Measurements from ENCODE around the gene ATRNL1.
"Not testable (repeated sequence)": the region's sequence is repeated elsewhere in the genome, so short reads cannot be mapped to it uniquely, and the experiment has no call there.

The ATRNL1 gene

GRCh38 chr10:115157357-115157756, 64.2 kb downstream of the ATRNL1 start:
- H3K27me3 ChIP-seq (ENCODE audit: control insufficient read depth, insufficient read depth, low read length): no peaks in the 10 kb centered on the region
- H3K9me3 ChIP-seq (ENCODE audit: control insufficient read depth, low read depth, low read length): no peaks in the 10 kb centered on the region
- no peak overlapping the region for H3K9ac ChIP-seq (ENCODE audit: low read length)
- H3K36me3 ChIP-seq (ENCODE audit: control insufficient read depth, low read depth, low read length): no peaks in the 10 kb centered on the region
- H3K27ac ChIP-seq (ENCODE audit: low read length): no peak overlapping the region
- H3K4me3 ChIP-seq (ENCODE audit: low read length): no peak overlapping the region
- H3K4me1 ChIP-seq (ENCODE audit: control insufficient read depth, low read depth, low read length): no peaks in the 10 kb centered on the region

- Histone ChIP-seq H3K27ac (ENCODE audit: low read length) (no peak overlapping the region), H3K9me3 (ENCODE audit: control insufficient read depth, low read depth, low read length) (no peaks in the 10 kb centered on the region), H3K4me1 (ENCODE audit: control insufficient read depth, low read depth, low read length) (no peaks in the 10 kb centered on the region), H3K27me3 (ENCODE audit: control insufficient read depth, insufficient read depth, low read length) (no peaks in the 10 kb centered on the region), H3K36me3 (ENCODE audit: control insufficient read depth, low read depth, low read length) (no peaks in the 10 kb centered on the region), H3K4me3 (ENCODE audit: low read length) (no peak overlapping the region), H3K9ac (ENCODE audit: low read length) (no peak overlapping the region)
These were observed 70.0 kb downstream of the ATRNL1 start for GRCh38 chr10:115163129-115163528.

- Histone ChIP-seq H3K27me3 (ENCODE audit: control insufficient read depth, insufficient read depth, low read length) (no peaks in the 10 kb centered on the region), H3K9me3 (ENCODE audit: control insufficient read depth, low read depth, low read length) (no peaks in the 10 kb centered on the region), H3K9ac (ENCODE audit: low read length) (no peak overlapping the region), H3K36me3 (ENCODE audit: control insufficient read depth, low read depth, low read length) (no peaks in the 10 kb centered on the region), H3K4me1 (ENCODE audit: control insufficient read depth, low read depth, low read length) (no peaks in the 10 kb centered on the region), H3K27ac (ENCODE audit: low read length) (no peak overlapping the region), H3K4me3 (ENCODE audit: low read length) (no peak overlapping the region)
These were observed 71.1 kb downstream of the ATRNL1 start for GRCh38 chr10:115164220-115164619.

GRCh38 chr10:115167751-115168150, 74.6 kb downstream of the ATRNL1 start:
- H3K27me3 ChIP-seq (ENCODE audit: control insufficient read depth, insufficient read depth, low read length): no peaks in the 10 kb centered on the region
- no peaks in the 10 kb centered on the region for H3K36me3 ChIP-seq (ENCODE audit: control insufficient read depth, low read depth, low read length)
- no peak overlapping the region for H3K27ac ChIP-seq (ENCODE audit: low read length)
- H3K4me1 ChIP-seq (ENCODE audit: control insufficient read depth, low read depth, low read length): no peaks in the 10 kb centered on the region
- no peak overlapping the region for H3K4me3 ChIP-seq (ENCODE audit: low read length)
- H3K9ac ChIP-seq (ENCODE audit: low read length): no peak overlapping the region
- no peaks in the 10 kb centered on the region for H3K9me3 ChIP-seq (ENCODE audit: control insufficient read depth, low read depth, low read length)

GRCh38 chr10:115171392-115171960, 78.3 kb downstream of the ATRNL1 start:
- no peak overlapping the region for H3K27ac ChIP-seq (ENCODE audit: low read length)
- no peaks in the 10 kb centered on the region for H3K27me3 ChIP-seq (ENCODE audit: control insufficient read depth, insufficient read depth, low read length)
- H3K9ac ChIP-seq (ENCODE audit: low read length): no peak overlapping the region

GRCh38 chr10:115173915-115174443, 80.8 kb downstream of the ATRNL1 start:
- H3K27me3 ChIP-seq (ENCODE audit: control insufficient read depth, insufficient read depth, low read length): no peaks in the 10 kb centered on the region
- no peaks in the 10 kb centered on the region for H3K4me1 ChIP-seq (ENCODE audit: control insufficient read depth, low read depth, low read length)
- no peak overlapping the region for H3K27ac ChIP-seq (ENCODE audit: low read length)
- H3K36me3 ChIP-seq (ENCODE audit: control insufficient read depth, low read depth, low read length): no peaks in the 10 kb centered on the region
- H3K9me3 ChIP-seq (ENCODE audit: control insufficient read depth, low read depth, low read length): no peaks in the 10 kb centered on the region
- H3K4me3 ChIP-seq (ENCODE audit: low read length): no peak overlapping the region
- H3K9ac ChIP-seq (ENCODE audit: low read length): no peak overlapping the region

More at GRCh38 chr10:115171392-115171960, 78.3 kb downstream of the ATRNL1 start:
- H3K9me3 ChIP-seq (ENCODE audit: control insufficient read depth, low read depth, low read length): no peaks in the 10 kb centered on the region
- H3K4me1 ChIP-seq (ENCODE audit: control insufficient read depth, low read depth, low read length): no peaks in the 10 kb centered on the region
- H3K4me3 ChIP-seq (ENCODE audit: low read length): no peak overlapping the region
- H3K36me3 ChIP-seq (ENCODE audit: control insufficient read depth, low read depth, low read length): no peaks in the 10 kb centered on the region

GRCh38 chr10:115207276-115207675, 114.1 kb downstream of the ATRNL1 start:
- H3K27me3 ChIP-seq (ENCODE audit: control insufficient read depth, insufficient read depth, low read length); H3K27ac ChIP-seq (ENCODE audit: low read length); H3K9ac ChIP-seq (ENCODE audit: low read length); H3K4me3 ChIP-seq (ENCODE audit: low read length); H3K9me3 ChIP-seq (ENCODE audit: control insufficient read depth, low read depth, low read length); H3K4me1 ChIP-seq (ENCODE audit: control insufficient read depth, low read depth, low read length); H3K36me3 ChIP-seq (ENCODE audit: control insufficient read depth, low read depth, low read length): not testable (repeated sequence)

GRCh38 chr10:115209133-115209532, 116.0 kb downstream of the ATRNL1 start:
- Histone ChIP-seq H3K4me3 (ENCODE audit: low read length) (no peak overlapping the region), H3K27ac (ENCODE audit: low read length) (no peak overlapping the region), H3K27me3 (ENCODE audit: control insufficient read depth, insufficient read depth, low read length) (no peaks in the 10 kb centered on the region), H3K36me3 (ENCODE audit: control insufficient read depth, low read depth, low read length) (no peaks in the 10 kb centered on the region), H3K9ac (ENCODE audit: low read length) (no peak overlapping the region), H3K4me1 (ENCODE audit: control insufficient read depth, low read depth, low read length) (no peaks in the 10 kb centered on the region), H3K9me3 (ENCODE audit: control insufficient read depth, low read depth, low read length) (no peaks in the 10 kb centered on the region)

- Histone ChIP-seq H3K27me3 (ENCODE audit: control insufficient read depth, insufficient read depth, low read length) (no peaks in the 10 kb centered on the region), H3K4me3 (ENCODE audit: low read length) (no peak overlapping the region), H3K9me3 (ENCODE audit: control insufficient read depth, low read depth, low read length) (no peaks in the 10 kb centered on the region), H3K4me1 (ENCODE audit: control insufficient read depth, low read depth, low read length) (no peaks in the 10 kb centered on the region), H3K9ac (ENCODE audit: low read length) (no peak overlapping the region), H3K36me3 (ENCODE audit: control insufficient read depth, low read depth, low read length) (no peaks in the 10 kb centered on the region), H3K27ac (ENCODE audit: low read length) (no peak overlapping the region)
These were observed 121.7 kb downstream of the ATRNL1 start for GRCh38 chr10:115214829-115215228.

- H3K36me3 ChIP-seq (ENCODE audit: control insufficient read depth, low read depth, low read length): no peaks in the 10 kb centered on the region
- H3K4me3 ChIP-seq (ENCODE audit: low read length): no peak overlapping the region
- no peaks in the 10 kb centered on the region for H3K4me1 ChIP-seq (ENCODE audit: control insufficient read depth, low read depth, low read length)
- no peak overlapping the region for H3K27ac ChIP-seq (ENCODE audit: low read length)
- H3K27me3 ChIP-seq (ENCODE audit: control insufficient read depth, insufficient read depth, low read length): no peaks in the 10 kb centered on the region
- H3K9ac ChIP-seq (ENCODE audit: low read length): no peak overlapping the region
- no peaks in the 10 kb centered on the region for H3K9me3 ChIP-seq (ENCODE audit: control insufficient read depth, low read depth, low read length)
These were observed 126.0 kb downstream of the ATRNL1 start for GRCh38 chr10:115219203-115219602.

GRCh38 chr10:115222039-115222438, 128.9 kb downstream of the ATRNL1 start:
- Histone ChIP-seq H3K9me3 (ENCODE audit: control insufficient read depth, low read depth, low read length) (no peaks in the 10 kb centered on the region), H3K27ac (ENCODE audit: low read length) (no peak overlapping the region), H3K4me3 (ENCODE audit: low read length) (no peak overlapping the region)

GRCh38 chr10:115239761-115240160, 146.6 kb downstream of the ATRNL1 start:
- no peaks in the 10 kb centered on the region for H3K27me3 ChIP-seq (ENCODE audit: control insufficient read depth, insufficient read depth, low read length)
- no peak overlapping the region for H3K9ac ChIP-seq (ENCODE audit: low read length)
- no peaks in the 10 kb centered on the region for H3K9me3 ChIP-seq (ENCODE audit: control insufficient read depth, low read depth, low read length)
- H3K36me3 ChIP-seq (ENCODE audit: control insufficient read depth, low read depth, low read length): no peaks in the 10 kb centered on the region
- no peak overlapping the region for H3K27ac ChIP-seq (ENCODE audit: low read length)
- H3K4me1 ChIP-seq (ENCODE audit: control insufficient read depth, low read depth, low read length): no peaks in the 10 kb centered on the region
- no peak overlapping the region for H3K4me3 ChIP-seq (ENCODE audit: low read length)

More at GRCh38 chr10:115222039-115222438, 128.9 kb downstream of the ATRNL1 start:
- Histone ChIP-seq H3K4me1 (ENCODE audit: control insufficient read depth, low read depth, low read length) (no peaks in the 10 kb centered on the region), H3K27me3 (ENCODE audit: control insufficient read depth, insufficient read depth, low read length) (no peaks in the 10 kb centered on the region), H3K36me3 (ENCODE audit: control insufficient read depth, low read depth, low read length) (no peaks in the 10 kb centered on the region), H3K9ac (ENCODE audit: low read length) (no peak overlapping the region)
